Suprapubic skin (tissue), 4 donors: ENCODE data around the gene NEU1. TPM values are rescaled to one million over a fixed set of nuclear protein-coding genes. Genes with fewer than 3 reads are reported as not detected.
"Not testable (repeated sequence)": the region's sequence is repeated elsewhere in the genome, so short reads cannot be mapped to it uniquely, and the experiment has no call there.

ENCODE experiments used
- DNase-seq, 2 donors: peaks; one replicate each; pipeline ENCODE4 v3.0.0-alpha.2; 2019; ENCODE audit warnings: low spot score in 2 of 2
- H3K27ac ChIP-seq: fragments of 200-600 bp; sonication (generic); one replicate; pipeline ENCODE4 v1.5.1; 2019
- H3K27me3 ChIP-seq: fragments of 200-600 bp; sonication (generic); one replicate; pipeline ENCODE4 v1.5.1; 2019
- H3K36me3 ChIP-seq: fragments of 200-600 bp; sonication (generic); one replicate; pipeline ENCODE4 v1.5.1; 2019
- H3K4me1 ChIP-seq: fragments of 200-600 bp; sonication (generic); one replicate; pipeline ENCODE4 v1.5.1; 2019
- H3K4me3 ChIP-seq: fragments of 200-600 bp; sonication (generic); one replicate; pipeline ENCODE4 v1.5.1; 2019; ENCODE audit warnings: mild to moderate bottlenecking
- H3K9me3 ChIP-seq: fragments of 200-600 bp; sonication (generic); one replicate; pipeline ENCODE4 v1.5.1; 2019
- CTCF ChIP-seq, 2 donors: fragments of 200-600 bp in 1 of 2; fragments of 450-650 bp in 1 of 2; sonication (generic) in 1 of 2; IDR thresholded peaks; one replicate each; pipeline ENCODE4 v1.5.1; 2016 to 2019; ENCODE audit warnings: antibody characterized with exemption in 2 of 2, mild to moderate bottlenecking in 1 of 2, moderate library complexity in 1 of 2
- EP300 ChIP-seq: sonication (generic); formaldehyde crosslinking; IDR thresholded peaks from one replicate; pipeline ENCODE4 v1.6.1; 2017; ENCODE audit warnings: antibody characterized with exemption
- POLR2A ChIP-seq, 2 donors: fragments of 450-650 bp; IDR thresholded peaks; one replicate each; pipeline ENCODE4 v1.6.1; 2017; ENCODE audit warnings: antibody characterized with exemption in 2 of 2, mild to moderate bottlenecking in 2 of 2, moderate library complexity in 2 of 2
- POLR2AphosphoS5 ChIP-seq, 3 donors: sonication (generic); formaldehyde crosslinking; IDR thresholded peaks; one replicate each; pipeline ENCODE4 v1.6.1; 2017; ENCODE audit warnings: antibody characterized with exemption in 3 of 3
- WGBS: methylation state at CpG from one replicate; pipeline ENCODE4 v1.1.5; 2018; 5-methylcytosine and 5-hydroxymethylcytosine counted together
- total RNA-seq, 4 donors: library from RNA; depleted of rRNA; stranded (reverse); fragments of >200 nt; gene quantifications; one replicate each; pipeline ENCODE4 v1.1.0, GENCODE V29; 2016

Gene NEU1
- total RNA-seq, 4 donors from 2014 or later, result 22.2 to 42.7 (median 39.8) TPM

GRCh38 chr6:31861919-31862343, 690 bp downstream of the NEU1 start:
- no peaks in the 10 kb centered on the region for H3K27me3 ChIP-seq
- TF ChIP-seq POLR2A (IDR thresholded peaks at IDR 0.05), result no peak
- no peak for TF ChIP-seq EP300
- no peak for TF ChIP-seq POLR2AphosphoS5 (IDR thresholded peaks at IDR 0.05)
- TF ChIP-seq CTCF (IDR thresholded peaks at IDR 0.05), result no peak
- DNase-seq, result no peak
- 39% methylated on average over 17 of the region's 17 CpGs for WGBS
- peak overlapping the region; percentile 86 for H3K4me3 ChIP-seq
- peaks cover 27% of the 10 kb centered on the region for H3K4me1 ChIP-seq
- H3K36me3 ChIP-seq, result peaks cover 32% of the 10 kb centered on the region
- no peaks in the 10 kb centered on the region for H3K9me3 ChIP-seq
- H3K27ac ChIP-seq, result no peak overlapping the region

GRCh38 chr6:31861150-31861549, 1.5 kb downstream of the NEU1 start:
- peaks cover 27% of the 10 kb centered on the region for H3K4me1 ChIP-seq
- H3K27ac ChIP-seq, result no peak overlapping the region
- peaks cover 32% of the 10 kb centered on the region for H3K36me3 ChIP-seq
- H3K27me3 ChIP-seq, result no peaks in the 10 kb centered on the region
- DNase-seq, result no peak
- TF ChIP-seq EP300, result no peak
- TF ChIP-seq CTCF (IDR thresholded peaks at IDR 0.05), result no peak
- TF ChIP-seq POLR2A (IDR thresholded peaks at IDR 0.05), result no peak
- no peak for TF ChIP-seq POLR2AphosphoS5 (IDR thresholded peaks at IDR 0.05)
- no peaks in the 10 kb centered on the region for H3K9me3 ChIP-seq
- whole genome bisulfite sequencing, result 93% methylated on average over 6 of the region's 7 CpGs
- no peak overlapping the region for H3K4me3 ChIP-seq

GRCh38 chr6:31860349-31860748, 2.3 kb downstream of the NEU1 start:
- no peaks in the 10 kb centered on the region for H3K9me3 ChIP-seq
- H3K27me3 ChIP-seq, result no peaks in the 10 kb centered on the region
- peaks cover 27% of the 10 kb centered on the region for H3K4me1 ChIP-seq
- peaks cover 32% of the 10 kb centered on the region for H3K36me3 ChIP-seq
- no peak overlapping the region for H3K4me3 ChIP-seq
- 93% methylated on average over 7 of the region's 13 CpGs for WGBS
- H3K27ac ChIP-seq, result no peak overlapping the region
- no peak for DNase-seq
- TF ChIP-seq POLR2A (IDR thresholded peaks at IDR 0.05), result no peak
- TF ChIP-seq EP300, result no peak
- TF ChIP-seq POLR2AphosphoS5 (IDR thresholded peaks at IDR 0.05), result no peak
- no peak for TF ChIP-seq CTCF (IDR thresholded peaks at IDR 0.05)

- no peaks in the 10 kb centered on the region for H3K27me3 ChIP-seq
- WGBS, result 91% methylated on average over 10 of the region's 11 CpGs
- peaks cover 27% of the 10 kb centered on the region for H3K4me1 ChIP-seq
- DNase-seq, result no peak
- peaks cover 32% of the 10 kb centered on the region for H3K36me3 ChIP-seq
- no peaks in the 10 kb centered on the region for H3K9me3 ChIP-seq
- no peak overlapping the region for H3K4me3 ChIP-seq
- TF ChIP-seq CTCF (IDR thresholded peaks at IDR 0.05) (no peak), POLR2AphosphoS5 (IDR thresholded peaks at IDR 0.05) (no peak), EP300 (no peak), POLR2A (IDR thresholded peaks at IDR 0.05) (no peak)
- no peak overlapping the region for H3K27ac ChIP-seq
Observed at GRCh38 chr6:31859923-31860322, 2.7 kb downstream of the NEU1 start.

GRCh38 chr6:31858707-31859106, 3.9 kb downstream of the NEU1 start:
- WGBS, result 89% methylated on average over 8 of the region's 8 CpGs
- Histone ChIP-seq H3K4me1 (peaks cover 22% of the 10 kb centered on the region), H3K27me3 (no peaks in the 10 kb centered on the region), H3K36me3 (peaks cover 32% of the 10 kb centered on the region), H3K9me3 (no peaks in the 10 kb centered on the region), H3K27ac (no peak overlapping the region), H3K4me3 (no peak overlapping the region)
- TF ChIP-seq POLR2AphosphoS5 (IDR thresholded peaks at IDR 0.05) (no peak), EP300 (no peak), CTCF (IDR thresholded peaks at IDR 0.05) (no peak), POLR2A (IDR thresholded peaks at IDR 0.05) (no peak)
- no peak for DNase-seq

- H3K27ac ChIP-seq, H3K9me3 ChIP-seq, DNase-seq, H3K4me3 ChIP-seq, H3K27me3 ChIP-seq: not testable (repeated sequence)
- Histone ChIP-seq H3K36me3 (peaks cover 32% of the 10 kb centered on the region), H3K4me1 (peaks cover 15% of the 10 kb centered on the region)
- 93% methylated on average over 8 of the region's 8 CpGs for WGBS
Observed at GRCh38 chr6:31857774-31858173, 4.8 kb downstream of the NEU1 start.

GRCh38 chr6:31851980-31852718, 10.5 kb downstream of the NEU1 start:
- not testable (repeated sequence) for H3K36me3 ChIP-seq, H3K9me3 ChIP-seq, DNase-seq, H3K4me1 ChIP-seq, H3K27me3 ChIP-seq, H3K4me3 ChIP-seq, H3K27ac ChIP-seq
- 82% methylated on average over 16 of the region's 35 CpGs for WGBS
